Measurements from ENCODE around the gene RNASEH1.
"Not testable (repeated sequence)": the region's sequence is repeated elsewhere in the genome, so short reads cannot be mapped to it uniquely, and the experiment has no call there.

RNASEH1 gene

DNA sequence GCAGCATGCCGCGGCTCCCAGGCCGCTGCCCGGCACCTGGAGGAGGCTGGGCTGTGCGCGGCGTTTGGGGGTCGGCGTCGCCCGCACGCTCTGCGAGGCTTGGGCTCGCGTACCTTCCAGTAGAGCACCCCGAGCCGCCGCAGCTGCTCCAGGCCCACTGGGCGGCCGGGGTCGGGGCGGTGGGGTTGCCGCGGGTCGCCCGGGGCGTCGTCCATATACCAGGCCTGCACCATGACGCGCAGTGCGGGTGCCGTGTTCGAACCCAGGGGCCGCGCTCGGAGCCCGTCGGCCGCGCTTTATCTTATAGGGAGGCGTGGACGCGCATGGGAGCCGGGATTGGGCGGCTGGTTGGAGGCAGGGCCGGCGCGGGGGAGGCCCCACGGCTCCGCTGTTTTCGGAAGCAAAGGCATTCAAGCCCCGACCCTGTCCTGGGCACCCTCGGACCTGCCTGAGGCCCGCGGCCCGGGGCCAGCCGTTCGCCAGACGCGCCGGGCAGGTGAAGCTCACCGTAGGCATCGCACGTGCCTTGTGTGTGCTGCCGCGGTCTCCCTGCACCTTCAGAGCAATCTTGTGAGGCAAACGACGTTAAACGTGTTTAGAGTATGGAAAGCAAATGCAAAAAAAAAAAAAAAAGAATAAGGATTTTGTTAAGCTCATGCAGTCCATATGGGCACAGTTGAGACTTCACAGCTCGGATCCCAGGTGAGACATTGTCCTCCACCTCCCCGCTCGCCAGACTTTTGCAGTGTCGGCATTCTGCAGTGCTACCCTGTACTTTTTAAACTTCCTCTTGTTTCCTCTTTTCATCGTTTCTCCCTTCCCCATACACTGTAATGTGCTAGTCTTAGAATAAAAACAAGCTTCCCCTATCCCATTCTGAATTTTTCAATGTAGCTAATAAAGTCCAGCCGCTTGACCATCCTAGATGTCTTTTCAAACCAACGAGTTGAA lies 38.6 kb downstream of the RNASEH1 start, which contains the start of gene ADI1:
TSS of gene ADI1 (minus strand) at position 277 of the 951 bp plus-strand sequence. CDS start at position 233, 44 bp downstream.
- DNase-seq (ENCODE audit: low read depth): peak; percentile 52

GRCh38 chr2:3518496-3519254 lies 39.5 kb downstream of the RNASEH1 start:
- DNase-seq (ENCODE audit: low read depth): peak; percentile 90

DNA sequence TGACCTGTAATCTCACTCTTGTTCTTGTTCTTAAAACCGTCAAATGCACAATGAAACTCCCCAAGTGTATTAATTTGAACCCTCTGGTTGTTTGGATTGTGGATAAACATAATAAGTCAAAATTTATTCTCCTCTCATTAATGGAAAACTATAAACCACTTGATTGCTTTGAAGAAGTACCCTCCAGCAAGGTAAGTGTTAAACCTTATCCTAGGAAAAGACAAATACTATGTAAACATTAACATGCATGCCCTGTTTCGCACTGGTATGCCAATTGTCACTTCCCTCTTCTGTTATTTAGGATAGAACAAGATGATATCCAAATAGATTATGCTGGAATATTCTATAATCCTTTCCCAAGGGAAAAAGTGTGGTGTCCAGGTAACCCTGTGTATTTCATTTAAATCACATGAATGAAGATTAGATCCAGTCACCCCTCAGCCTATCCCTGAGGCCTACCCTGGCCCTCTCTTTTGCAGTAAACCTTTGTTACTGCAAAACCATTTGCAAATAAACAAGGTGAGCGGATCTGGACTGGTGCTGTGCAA lies 40.1 kb downstream of the RNASEH1 start:
- no peak for DNase-seq (ENCODE audit: low read depth)

DNA sequence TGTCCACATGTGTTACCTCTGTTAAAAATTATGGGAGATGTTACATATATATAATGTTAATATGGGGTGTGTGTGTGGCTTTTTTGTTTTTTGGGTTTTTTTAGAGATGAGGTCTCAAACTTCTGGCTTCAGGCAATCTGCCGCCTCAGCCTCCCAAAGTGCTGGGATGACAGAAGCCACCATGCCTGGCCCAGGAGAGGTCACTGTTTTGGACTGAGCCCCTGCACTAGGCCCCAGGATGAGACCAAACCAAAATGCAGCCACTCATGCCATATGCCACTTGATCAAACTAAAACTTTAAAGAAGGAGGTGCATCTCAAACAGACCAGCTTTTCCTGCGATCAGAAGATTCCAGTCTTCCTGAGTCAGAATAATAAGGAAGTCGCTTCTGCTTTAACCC lies 41.3 kb downstream of the RNASEH1 start:
- DNase-seq (ENCODE audit: low read depth): no peak

GRCh38 chr2:3515438-3515837 lies 42.7 kb downstream of the RNASEH1 start:
- not testable (repeated sequence) for DNase-seq (ENCODE audit: low read depth)

GRCh38 chr2:3513026-3513810 lies 44.9 kb downstream of the RNASEH1 start:
- DNase-seq (ENCODE audit: low read depth): no peak

DNA sequence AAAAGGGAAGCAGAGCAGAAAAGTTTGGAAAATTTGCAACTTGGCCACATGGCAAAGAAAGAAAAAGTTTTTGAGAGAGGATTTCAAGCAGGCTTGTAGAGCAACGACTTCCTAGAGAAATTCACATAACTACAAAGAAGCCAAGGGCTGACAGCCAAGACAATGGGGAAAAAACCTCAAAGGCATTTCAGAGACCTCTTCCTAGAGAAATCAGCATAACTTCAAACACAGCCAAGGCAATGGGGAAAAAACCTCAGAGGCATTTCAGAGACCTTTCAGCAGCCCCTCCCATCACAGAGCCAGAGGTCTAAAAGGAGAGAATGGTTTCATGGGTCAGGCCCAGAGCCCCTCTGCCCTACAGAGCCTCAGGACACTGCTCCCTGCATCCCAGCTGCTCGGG lies 46.0 kb downstream of the RNASEH1 start:
- DNase-seq (ENCODE audit: low read depth): no peak

DNA sequence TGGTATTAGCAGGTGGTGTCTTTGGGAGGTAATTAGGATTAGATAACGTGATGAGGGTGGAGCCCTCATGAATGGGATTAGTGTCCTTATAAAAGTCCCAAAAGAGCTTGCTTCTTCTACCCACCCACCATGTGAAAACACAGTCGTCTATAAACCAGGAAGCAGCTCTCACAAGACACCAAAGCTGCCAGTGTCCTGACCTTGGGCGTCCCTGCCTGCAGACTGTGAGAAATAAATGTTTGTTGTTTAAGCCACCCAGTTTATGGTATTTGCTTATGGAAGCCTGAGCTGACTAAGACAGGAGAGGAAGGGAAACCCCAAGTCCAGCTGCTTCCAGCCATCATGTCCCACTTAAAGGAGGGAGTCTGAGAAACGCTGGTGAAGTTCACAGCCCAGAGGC lies 52.4 kb downstream of the RNASEH1 start:
- no peak for DNase-seq (ENCODE audit: low read depth)

DNA sequence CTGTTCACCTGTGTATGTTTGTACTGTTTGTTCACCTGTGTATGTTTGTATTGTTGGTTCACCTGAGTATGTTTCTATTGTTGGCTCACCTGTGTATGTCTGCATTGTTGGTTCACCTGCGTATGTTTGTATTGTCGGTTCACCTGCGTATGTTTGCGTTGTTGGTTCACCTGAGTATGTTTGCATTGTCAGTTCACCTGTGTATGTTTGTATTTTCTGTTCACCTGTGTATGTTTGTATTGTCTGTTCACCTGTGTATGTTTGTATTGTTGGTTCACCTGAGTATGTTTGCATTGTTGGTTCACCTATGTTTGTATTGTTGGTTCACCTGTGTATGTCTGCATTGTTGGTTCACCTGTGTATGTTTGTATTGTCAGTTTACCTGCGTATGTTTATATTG lies 53.4 kb downstream of the RNASEH1 start:
- no peak for DNase-seq (ENCODE audit: low read depth)

- no peak for DNase-seq (ENCODE audit: low read depth)
These were observed 54.6 kb downstream of the RNASEH1 start for GRCh38 chr2:3503483-3503882.

DNA sequence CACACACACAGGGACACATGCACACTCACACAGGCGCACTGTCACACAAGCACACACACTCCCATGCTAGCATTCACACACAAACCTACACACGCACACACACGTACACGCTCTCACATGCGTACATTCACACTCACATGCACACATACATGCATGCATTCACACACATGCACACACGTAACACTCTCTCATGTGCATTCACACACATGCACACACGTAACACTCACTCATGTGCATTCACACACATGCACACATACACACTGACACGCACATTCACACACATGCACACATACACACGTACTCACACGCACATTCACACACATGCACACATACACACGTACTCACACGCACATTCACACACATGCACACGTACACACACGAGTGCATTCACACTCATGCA lies 55.1 kb downstream of the RNASEH1 start:
- no peak for DNase-seq (ENCODE audit: low read depth)

DNA sequence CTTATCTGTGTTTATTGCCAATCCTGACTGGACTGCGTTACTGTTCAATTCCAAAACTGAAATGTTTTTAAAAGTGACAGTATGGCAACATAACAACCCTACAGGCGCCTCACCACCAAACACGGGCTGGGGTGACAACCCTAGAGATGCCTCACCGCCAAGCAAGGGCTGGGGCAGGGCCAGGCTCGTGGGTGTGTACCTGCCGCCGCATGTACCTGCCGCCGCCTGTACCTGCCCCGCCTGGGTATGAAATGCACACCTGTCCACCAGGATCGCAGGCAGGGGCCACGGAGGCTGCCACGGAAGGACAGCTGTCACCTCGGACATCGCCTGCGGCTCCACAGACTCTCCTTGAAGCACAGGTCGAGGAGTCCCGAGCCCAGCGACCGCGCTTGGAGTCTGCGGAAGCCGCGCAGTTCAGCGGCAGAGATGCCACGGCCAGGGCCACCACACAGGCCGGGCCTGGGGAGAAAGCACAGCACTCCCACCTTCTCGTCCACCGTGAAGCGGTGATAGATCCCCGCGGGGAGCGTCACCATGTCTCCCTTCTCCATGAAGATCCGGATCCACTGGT lies 57.7 kb downstream of the RNASEH1 start:
- DNase-seq (ENCODE audit: low read depth): no peak

DNA sequence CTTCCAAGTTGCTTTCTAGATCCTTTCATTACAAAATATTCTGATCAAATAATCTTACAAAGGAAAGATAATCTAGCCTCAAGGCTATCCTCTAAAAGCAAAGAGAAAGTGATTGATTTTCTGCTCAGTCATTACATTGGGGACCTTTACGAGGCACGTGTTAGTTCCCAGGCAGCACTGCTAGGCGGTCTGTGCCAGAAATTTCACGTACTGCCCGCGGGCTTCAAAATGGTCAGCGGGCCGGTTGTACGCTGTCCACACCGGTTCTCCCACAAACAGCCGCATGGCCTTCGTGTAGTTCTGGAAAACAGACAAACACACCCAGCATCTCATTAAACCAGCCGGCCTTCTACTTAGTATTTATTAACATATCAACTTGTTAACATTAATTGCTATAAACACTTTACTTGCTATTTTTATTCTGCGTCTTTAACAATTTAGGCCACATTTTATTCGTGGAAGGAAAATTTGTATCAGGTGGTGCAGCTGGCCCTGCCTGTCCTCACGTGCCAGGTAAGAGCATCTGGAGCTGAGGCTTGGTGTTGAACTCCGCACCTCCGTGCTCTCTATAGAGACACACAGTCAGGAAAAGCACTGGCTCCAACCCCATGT lies 59.2 kb downstream of the RNASEH1 start:
- DNase-seq (ENCODE audit: low read depth): no peak

- DNase-seq (ENCODE audit: low read depth): not testable (repeated sequence)
These were observed 61.4 kb downstream of the RNASEH1 start for GRCh38 chr2:3496708-3497080.

Data from HS-27A (cell line).